ENCODE results near the gene TINAG. TPM values are rescaled to one million over a fixed set of nuclear protein-coding genes. Genes with fewer than 3 reads are reported as not detected.

The TINAG gene
- total RNA-seq, 1 donor from 2014 or later, result 0.41 TPM

GRCh38 chr6:54307439-54307910 lies 766 bp upstream of the TINAG start:
- Histone ChIP-seq H3K27ac (replicated peaks) (no peak overlapping the region), H3K36me3 (no peaks in the 10 kb centered on the region), H3K9me3 (replicated peaks) (no peaks in the 10 kb centered on the region), H3K4me3 (no peak overlapping the region), H3K27me3 (ENCODE audit: low read depth) (no peaks in the 10 kb centered on the region), H3K4me1 (no peaks in the 10 kb centered on the region)
- no peak for DNase-seq
- intact Hi-C loops (cut with micrococcal nuclease), result no loop called here
- TF ChIP-seq, protein P1, sequence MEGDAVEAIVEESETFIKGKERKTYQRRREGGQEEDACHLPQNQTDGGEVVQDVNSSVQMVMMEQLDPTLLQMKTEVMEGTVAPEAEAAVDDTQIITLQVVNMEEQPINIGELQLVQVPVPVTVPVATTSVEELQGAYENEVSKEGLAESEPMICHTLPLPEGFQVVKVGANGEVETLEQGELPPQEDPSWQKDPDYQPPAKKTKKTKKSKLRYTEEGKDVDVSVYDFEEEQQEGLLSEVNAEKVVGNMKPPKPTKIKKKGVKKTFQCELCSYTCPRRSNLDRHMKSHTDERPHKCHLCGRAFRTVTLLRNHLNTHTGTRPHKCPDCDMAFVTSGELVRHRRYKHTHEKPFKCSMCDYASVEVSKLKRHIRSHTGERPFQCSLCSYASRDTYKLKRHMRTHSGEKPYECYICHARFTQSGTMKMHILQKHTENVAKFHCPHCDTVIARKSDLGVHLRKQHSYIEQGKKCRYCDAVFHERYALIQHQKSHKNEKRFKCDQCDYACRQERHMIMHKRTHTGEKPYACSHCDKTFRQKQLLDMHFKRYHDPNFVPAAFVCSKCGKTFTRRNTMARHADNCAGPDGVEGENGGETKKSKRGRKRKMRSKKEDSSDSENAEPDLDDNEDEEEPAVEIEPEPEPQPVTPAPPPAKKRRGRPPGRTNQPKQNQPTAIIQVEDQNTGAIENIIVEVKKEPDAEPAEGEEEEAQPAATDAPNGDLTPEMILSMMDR (IDR thresholded peaks at IDR 0.05; ENCODE audit: borderline replicate concordance), result no peak

GRCh38 chr6:54308986-54309315 lies 710 bp downstream of the TINAG start:
- H3K9me3 ChIP-seq (replicated peaks), result no peaks in the 10 kb centered on the region
- H3K4me3 ChIP-seq, result no peak overlapping the region
- no peak for DNase-seq
- intact Hi-C loops (cut with micrococcal nuclease), result no loop called here
- H3K27me3 ChIP-seq (ENCODE audit: low read depth), result no peaks in the 10 kb centered on the region
- H3K4me1 ChIP-seq, result no peaks in the 10 kb centered on the region
- TF ChIP-seq, protein P1 (IDR thresholded peaks at IDR 0.05; ENCODE audit: borderline replicate concordance), result no peak
- no peak overlapping the region for H3K27ac ChIP-seq (replicated peaks)
- H3K36me3 ChIP-seq, result no peaks in the 10 kb centered on the region

- no peaks in the 10 kb centered on the region for H3K9me3 ChIP-seq (replicated peaks)
- H3K27me3 ChIP-seq (ENCODE audit: low read depth), result no peaks in the 10 kb centered on the region
- H3K4me3 ChIP-seq, result no peak overlapping the region
- H3K27ac ChIP-seq (replicated peaks), result no peak overlapping the region
- H3K4me1 ChIP-seq, result no peaks in the 10 kb centered on the region
- intact Hi-C loops (cut with micrococcal nuclease), result no loop called here
- H3K36me3 ChIP-seq, result no peaks in the 10 kb centered on the region
- TF ChIP-seq, protein P1 (IDR thresholded peaks at IDR 0.05; ENCODE audit: borderline replicate concordance), result no peak
- DNase-seq, result no peak
Measured at GRCh38 chr6:54310377-54311152, 2.3 kb downstream of the TINAG start.

DNA sequence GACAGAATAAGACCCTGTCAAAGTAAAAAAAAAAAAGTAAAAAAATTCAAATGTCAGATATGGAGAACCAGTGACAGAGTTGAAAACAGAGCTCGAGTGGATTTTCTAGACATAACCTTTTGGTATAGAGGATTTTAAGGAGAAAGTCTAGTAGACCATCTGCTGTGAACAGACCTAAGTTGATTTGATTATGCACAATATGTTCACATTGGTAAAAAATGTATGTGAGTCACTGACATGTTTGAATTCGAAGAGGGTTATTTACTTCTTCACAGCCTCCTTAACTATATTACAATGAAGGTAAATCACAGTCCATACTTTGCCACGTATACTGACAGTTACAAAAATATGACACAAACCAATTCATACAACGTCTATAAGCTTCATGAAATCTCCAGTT lies 7.4 kb downstream of the TINAG start:
- Histone ChIP-seq H3K27me3 (ENCODE audit: low read depth) (no peaks in the 10 kb centered on the region), H3K36me3 (no peaks in the 10 kb centered on the region), H3K4me3 (no peak overlapping the region), H3K27ac (replicated peaks) (no peak overlapping the region), H3K9me3 (replicated peaks) (no peaks in the 10 kb centered on the region), H3K4me1 (no peaks in the 10 kb centered on the region)
- intact Hi-C loops (cut with micrococcal nuclease), result no loop called here
- no peak for DNase-seq
- TF ChIP-seq, protein P1 (IDR thresholded peaks at IDR 0.05; ENCODE audit: borderline replicate concordance), result no peak

- TF ChIP-seq, protein P1 (IDR thresholded peaks at IDR 0.05; ENCODE audit: borderline replicate concordance), result no peak
- Histone ChIP-seq H3K4me3 (no peak overlapping the region), H3K27ac (replicated peaks) (no peak overlapping the region), H3K36me3 (no peaks in the 10 kb centered on the region), H3K9me3 (replicated peaks) (no peaks in the 10 kb centered on the region), H3K4me1 (no peaks in the 10 kb centered on the region), H3K27me3 (ENCODE audit: low read depth) (no peaks in the 10 kb centered on the region)
- no peak for DNase-seq
- intact Hi-C loops (cut with micrococcal nuclease), result no loop called here
Measured at GRCh38 chr6:54320871-54321270, 12.6 kb downstream of the TINAG start.
